Gastroesophageal sphincter (tissue), 4 donors: ENCODE results near the gene ELANE. TPM values are rescaled to one million over a fixed set of nuclear protein-coding genes. Genes with fewer than 3 reads are reported as not detected.
A peak's percentile ranks its signal among the peaks of the same experiment; 100 is the strongest.

Experiments
- ATAC-seq: fragments of 150-250 bp; one replicate; pipeline ENCODE4 v1.9.1; 2016; ENCODE audit warnings: mild to moderate bottlenecking, moderate library complexity
- H3K27ac ChIP-seq, 4 donors: fragments of 200-600 bp; sonication (generic) in 3 of 4; 1 replicate in 3 of 4; 2 replicates in 1 of 4; pipeline ENCODE4 v1.5.1; 2016 to 2019
- H3K27me3 ChIP-seq: fragments of 200-600 bp; sonication (generic); one replicate; pipeline ENCODE4 v1.5.1; 2019
- H3K36me3 ChIP-seq, 2 donors: fragments of 200-600 bp; sonication (generic); one replicate each; pipeline ENCODE4 v1.5.1; 2019; ENCODE audit warnings: control low read depth in 1 of 2
- H3K4me1 ChIP-seq, 3 donors: fragments of 200-600 bp; sonication (generic); 1 replicate in 2 of 3; 2 replicates in 1 of 3; pipeline ENCODE4 v1.5.1; 2016 to 2019; ENCODE audit warnings: control low read depth in 2 of 3
- H3K4me3 ChIP-seq, 2 donors: fragments of 200-600 bp; sonication (generic); one replicate each; pipeline ENCODE4 v1.5.1; 2019; ENCODE audit warnings: mild to moderate bottlenecking in 1 of 2, moderate library complexity in 1 of 2
- H3K9me3 ChIP-seq, 3 donors: fragments of 200-600 bp; sonication (generic); one replicate each; pipeline ENCODE4 v1.5.1; 2017 to 2019; ENCODE audit warnings: control low read depth in 2 of 3
- CTCF ChIP-seq, 4 experiments: fragments of 200-600 bp in 2 of 4; fragments of 450-650 bp in 2 of 4; sonication (generic) in 1 of 4; IDR thresholded peaks; one replicate each; pipeline ENCODE4 v1.5.1; 2017 to 2019; ENCODE audit warnings: antibody characterized with exemption in 4 of 4, mild to moderate bottlenecking in 2 of 4, moderate library complexity in 2 of 4
- EP300 ChIP-seq: sonication (generic); formaldehyde crosslinking; IDR thresholded peaks from one replicate; pipeline ENCODE4 v1.6.1; 2017; ENCODE audit warnings: antibody characterized with exemption, mild to moderate bottlenecking
- POLR2A ChIP-seq, 2 donors: fragments of 450-650 bp; IDR thresholded peaks; one replicate each; pipeline ENCODE4 v1.6.1; 2017; ENCODE audit warnings: antibody characterized with exemption in 2 of 2, mild to moderate bottlenecking in 2 of 2, moderate library complexity in 1 of 2
- POLR2AphosphoS5 ChIP-seq: sonication (generic); formaldehyde crosslinking; IDR thresholded peaks from one replicate; pipeline ENCODE4 v1.6.1; 2017; ENCODE audit warnings: antibody characterized with exemption
- WGBS, 2 donors: methylation state at CpG; one replicate each; pipeline ENCODE4 v1.1.5; 2018; ENCODE audit warnings: low coverage in 1 of 2; 5-methylcytosine and 5-hydroxymethylcytosine counted together
- total RNA-seq, 4 donors: library from RNA; depleted of rRNA; stranded (reverse); fragments of >200 nt; gene quantifications; one replicate each; pipeline ENCODE4 v1.1.0, GENCODE V29; 2016

The ELANE gene
- total RNA-seq, 4 donors from 2014 or later = 0.49 to 2.3 (median 1.7) TPM

GRCh38 chr19:901216-902092 lies 49.4 kb downstream of the ELANE start:
- ATAC-seq = no peak
- no peaks in the 10 kb centered on the region for H3K27me3 ChIP-seq
- 97 to 100% methylated on average over 1 to 6 of the region's 27 CpGs for WGBS, 2 donors
- no peak for TF ChIP-seq CTCF (IDR thresholded peaks at IDR 0.05)
- no peak for TF ChIP-seq POLR2AphosphoS5
- TF ChIP-seq POLR2A (IDR thresholded peaks at IDR 0.05) = no peak
- TF ChIP-seq EP300 = no peak
- no peaks in the 10 kb centered on the region for H3K9me3 ChIP-seq
- H3K4me1 ChIP-seq = no peaks in the 10 kb centered on the region
- no peak overlapping the region for H3K4me3 ChIP-seq
- no peak overlapping the region for H3K27ac ChIP-seq
- H3K36me3 ChIP-seq = peaks cover 0 to 46% of the 10 kb centered on the region in 2 donors

- H3K27me3 ChIP-seq = no peaks in the 10 kb centered on the region
- no peaks in the 10 kb centered on the region for H3K9me3 ChIP-seq
- H3K4me3 ChIP-seq = no peak overlapping the region
- H3K27ac ChIP-seq = no peak overlapping the region
- no peaks in the 10 kb centered on the region for H3K4me1 ChIP-seq
- peaks cover 0 to 40% of the 10 kb centered on the region in 2 donors for H3K36me3 ChIP-seq
- TF ChIP-seq POLR2A (IDR thresholded peaks at IDR 0.05) (no peak), EP300 (no peak), POLR2AphosphoS5 (no peak), CTCF (IDR thresholded peaks at IDR 0.05) (no peak)
- WGBS, 2 donors = no CpG with 5 or more reads among the region's 7 CpGs
- ATAC-seq = no peak
These were observed 49.9 kb downstream of the ELANE start for GRCh38 chr19:902093-902370.

DNA sequence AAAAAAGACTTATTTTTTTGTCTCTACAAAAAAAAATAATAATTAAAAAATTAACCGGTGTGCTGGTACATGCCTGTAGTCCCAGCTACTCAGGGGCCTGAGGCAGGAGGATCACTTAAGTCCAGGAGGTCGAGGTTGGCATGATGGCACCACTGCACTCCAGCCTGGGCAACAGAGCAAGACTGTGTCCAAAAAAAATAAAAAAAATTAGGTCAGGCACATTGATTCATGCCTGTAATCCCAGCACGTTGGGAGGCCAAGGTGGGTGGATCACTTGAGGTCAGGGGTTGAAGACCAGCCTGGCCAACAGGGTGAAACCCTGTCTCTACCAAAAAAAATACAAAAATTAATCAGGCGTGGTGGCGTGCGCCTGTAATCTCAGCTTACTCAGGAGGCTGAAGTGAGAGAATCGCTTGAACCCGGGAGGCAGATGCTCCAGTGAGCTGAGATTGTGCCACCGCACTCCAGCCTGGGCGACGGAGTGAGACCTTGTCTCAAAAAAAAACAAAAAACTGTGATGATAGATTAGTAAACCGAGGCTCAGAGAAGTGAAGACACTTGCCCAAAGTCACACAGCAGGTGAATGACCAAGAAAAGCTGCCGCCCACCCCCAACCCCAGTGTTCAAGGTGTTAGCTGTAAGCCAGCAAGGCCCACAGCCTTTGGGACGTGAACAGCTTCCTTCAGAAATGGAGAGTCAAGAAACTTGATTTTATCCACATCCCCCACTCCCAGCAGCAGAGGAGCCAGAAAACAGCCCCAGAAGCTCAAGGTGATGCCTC lies 50.5 kb downstream of the ELANE start:
- Histone ChIP-seq H3K27ac (peak overlapping the region in 1 of 4 donors; percentile 0), H3K36me3 (peaks cover 0 to 34% of the 10 kb centered on the region in 2 donors), H3K9me3 (no peaks in the 10 kb centered on the region), H3K4me3 (no peak overlapping the region), H3K4me1 (no peaks in the 10 kb centered on the region), H3K27me3 (no peaks in the 10 kb centered on the region)
- TF ChIP-seq POLR2A (IDR thresholded peaks at IDR 0.05) (no peak), POLR2AphosphoS5 (no peak), EP300 (no peak)
- 74 to 94% methylated on average over 3 to 5 of the region's 14 CpGs for WGBS, 2 donors
- no peak for ATAC-seq

- no peak for ATAC-seq
- Histone ChIP-seq H3K9me3 (no peaks in the 10 kb centered on the region), H3K36me3 (peaks cover 0 to 31% of the 10 kb centered on the region in 2 donors), H3K4me1 (no peaks in the 10 kb centered on the region), H3K27ac (peak overlapping the region in 1 of 4 donors; percentile 0), H3K27me3 (no peaks in the 10 kb centered on the region), H3K4me3 (no peak overlapping the region)
- no peak for TF ChIP-seq CTCF (IDR thresholded peaks at IDR 0.05)
- no peak for TF ChIP-seq POLR2A (IDR thresholded peaks at IDR 0.05)
- TF ChIP-seq POLR2AphosphoS5 = no peak
- TF ChIP-seq EP300 = no peak
- WGBS, 2 donors = 39% methylated on average over 8 of the region's 32 CpGs; no CpG with 5 or more reads in 1 of the 2 donors
These were observed 51.2 kb downstream of the ELANE start for GRCh38 chr19:903266-903797.

- H3K27me3 ChIP-seq = no peaks in the 10 kb centered on the region
- no peak overlapping the region for H3K4me3 ChIP-seq
- H3K27ac ChIP-seq = no peak overlapping the region
- TF ChIP-seq EP300 (no peak), POLR2AphosphoS5 (no peak), POLR2A (IDR thresholded peaks at IDR 0.05) (no peak), CTCF (IDR thresholded peaks at IDR 0.05) (no peak)
- no peaks in the 10 kb centered on the region for H3K4me1 ChIP-seq
- H3K9me3 ChIP-seq = no peaks in the 10 kb centered on the region
- WGBS, 2 donors = 95 to 100% methylated on average over 3 to 8 of the region's 8 CpGs
- H3K36me3 ChIP-seq = peaks cover 0 to 19% of the 10 kb centered on the region in 2 donors
- ATAC-seq = no peak
These were observed 52.4 kb downstream of the ELANE start for GRCh38 chr19:904545-904944.
